Endothelial cell of umbilical vein (primary cell): ENCODE measurements around the gene CEP170. TPM values are rescaled to one million over a fixed set of nuclear protein-coding genes. Genes with fewer than 3 reads are reported as not detected.
"Not testable (repeated sequence)": the region's sequence is repeated elsewhere in the genome, so short reads cannot be mapped to it uniquely, and the experiment has no call there.

Experiments used
- BruUV-seq: library from RNA; stranded (reverse); fragments of 400-500 nt; replicated peaks from 2 replicates; lab custom pipeline; 2021; lab: Mats Ljungman, UMichigan
- CTCF ChIA-PET: fragments of 300-600, 350-600 bp; sonication (Branson Sonifier 250); formaldehyde crosslinking; loops from one replicate; lab custom pipeline; 2021; ENCODE audit warnings: antibody characterized with exemption, inconsistent platforms; lab: Charles Lee
- POLR2A ChIA-PET: fragments of 300-600, 350-600 bp; sonication (Branson Sonifier 250); formaldehyde crosslinking; loops from one replicate; lab custom pipeline; 2021; ENCODE audit warnings: antibody characterized with exemption, inconsistent platforms; lab: Charles Lee
- DNase-seq: peaks from one replicate; pipeline ENCODE4 v3.0.0-alpha.2; 2011; ENCODE audit warnings: low read depth, low spot score
- FAIRE-seq: peaks from 2 replicates; lab custom pipeline; 2011; peaks lifted over from hg19 to GRCh38; lab: Jason Lieb, UNC
- H2AFZ ChIP-seq: 2 replicates; pipeline ENCODE4 v1.6.0; 2012; ENCODE audit warnings: low read depth, low read length, control low read depth, inconsistent platforms
- H3K27ac ChIP-seq: 2 replicates; pipeline ENCODE4 v1.5.1; 2011; ENCODE audit warnings: low read depth, mild to moderate bottlenecking, control low read depth, low read length, moderate library complexity; ENCODE audit not compliant: insufficient read depth
- H3K27me3 ChIP-seq, 2 experiments: 2 replicates each; pipeline versions ENCODE4 v1.6.0 to v1.6.1; 2011; ENCODE audit warnings: low read length in 2 of 2, mixed read lengths in 1 of 2; ENCODE audit not compliant: control insufficient read depth in 2 of 2, insufficient read depth in 2 of 2
- H3K36me3 ChIP-seq, 2 experiments: 2 replicates in 1 of 2; 3 replicates in 1 of 2; pipeline ENCODE4 v1.5.1; 2011; ENCODE audit warnings: low read length in 2 of 2, mild to moderate bottlenecking in 1 of 2, moderate library complexity in 1 of 2; ENCODE audit not compliant: control insufficient read depth in 2 of 2, insufficient read depth in 2 of 2; ENCODE audit errors: extremely low read depth in 1 of 2
- H3K4me1 ChIP-seq: 3 replicates; pipeline ENCODE4 v1.5.1; 2011; ENCODE audit warnings: mild to moderate bottlenecking, low read length; ENCODE audit not compliant: control insufficient read depth, insufficient read depth; ENCODE audit errors: extremely low read depth
- H3K4me2 ChIP-seq: 2 replicates; pipeline ENCODE4 v1.6.1; 2011; ENCODE audit warnings: low read length, control low read depth, mixed read lengths; ENCODE audit not compliant: insufficient read depth
- H3K4me3 ChIP-seq, 3 experiments: fragments of 200-600 bp in 1 of 3; sonication (generic), shearing (Covaris generic) in 1 of 3; replicated peaks in 1 of 3; 2 replicates each; pipeline ENCODE4 v1.5.1; 2011 to 2016; ENCODE audit warnings: control low read depth in 3 of 3, low read length in 3 of 3, mild to moderate bottlenecking in 2 of 3, inconsistent platforms in 1 of 3, low read depth in 1 of 3, moderate library complexity in 1 of 3; ENCODE audit not compliant: insufficient read depth in 1 of 3
- H3K79me2 ChIP-seq: 2 replicates; pipeline ENCODE4 v1.6.0; 2012; ENCODE audit warnings: low read length, inconsistent platforms; ENCODE audit not compliant: control insufficient read depth, insufficient read depth
- H3K9ac ChIP-seq: replicated peaks from 2 replicates; pipeline ENCODE3; 2011; ENCODE audit warnings: low read length, control low read depth; ENCODE audit not compliant: insufficient read depth; ENCODE audit errors: extremely low read depth
- H3K9me1 ChIP-seq: replicated peaks from 3 replicates; pipeline ENCODE4 v1.6.0; 2011; ENCODE audit warnings: mild to moderate bottlenecking, low read length; ENCODE audit not compliant: control insufficient read depth, insufficient read depth; ENCODE audit errors: extremely low read depth
- H3K9me3 ChIP-seq: replicated peaks from 2 replicates; pipeline ENCODE4 v1.5.1; 2012; ENCODE audit warnings: low read length, inconsistent platforms; ENCODE audit not compliant: control insufficient read depth, insufficient read depth
- H4K20me1 ChIP-seq: replicated peaks from 2 replicates; pipeline ENCODE3; 2011; ENCODE audit warnings: mild to moderate bottlenecking, low read length; ENCODE audit not compliant: control insufficient read depth, insufficient read depth; ENCODE audit errors: extremely low read depth
- dilution Hi-C: fragments of 300-500 bp; cut with MboI; formaldehyde crosslinking; loops from one replicate; pipeline ENCODE4 v1.15.0; 2019; ENCODE audit warnings: low sequenced_read_pairs; ENCODE audit not compliant: extremely low pct_ligation_motif_present
- intact Hi-C: fragments of 100-400 bp; cut with micrococcal nuclease; formaldehyde crosslinking; loops from one replicate; pipeline ENCODE4 v1.10.0; 2022
- polyA plus RNA-seq, 4 experiments: library from polyadenylated mRNA; depleted of rRNA in 3 of 4; stranded (reverse) in 3 of 4; unstranded in 1 of 4; fragments of >200 nt; gene quantifications; 2 replicates each; pipeline versions ENCODE4 v1.2.1 to v1.2.3, GENCODE V29; 2011 to 2012; ENCODE audit warnings: missing spikeins in 1 of 4
- total RNA-seq: library from RNA; stranded (reverse); gene quantifications from 2 replicates; pipeline ENCODE4 v1.2.3, GENCODE V29; 2021

CEP170 gene
- total and polyA plus RNA-seq, 2 donors (not counting 3 experiments of a cell fraction or from before 2014, with no cell fraction given): 49.6 to 225 TPM

- H3K4me1 ChIP-seq, H3K9me1 ChIP-seq, H3K4me3 ChIP-seq, H4K20me1 ChIP-seq, POLR2A ChIA-PET, CTCF ChIA-PET, H3K9ac ChIP-seq, H3K4me2 ChIP-seq, H3K27ac ChIP-seq, H2AFZ ChIP-seq, DNase-seq, H3K27me3 ChIP-seq, FAIRE-seq, intact Hi-C loops, BruUV-seq, H3K9me3 ChIP-seq, H3K79me2 ChIP-seq, dilution Hi-C loops, H3K36me3 ChIP-seq: not testable (repeated sequence)
These were observed 132.1 kb downstream of the CEP170 start for GRCh38 chr1:243122876-243123409.

GRCh38 chr1:243121939-243122338 lies 133.1 kb downstream of the CEP170 start:
- CTCF ChIA-PET, POLR2A ChIA-PET, FAIRE-seq, H3K36me3 ChIP-seq, H3K79me2 ChIP-seq, H3K4me3 ChIP-seq, H3K9me3 ChIP-seq, H3K27me3 ChIP-seq, BruUV-seq, dilution Hi-C loops, intact Hi-C loops, H3K9me1 ChIP-seq, H2AFZ ChIP-seq, DNase-seq, H3K4me2 ChIP-seq, H3K4me1 ChIP-seq, H4K20me1 ChIP-seq, H3K9ac ChIP-seq, H3K27ac ChIP-seq: not testable (repeated sequence)

- H3K4me2 ChIP-seq, H2AFZ ChIP-seq, H3K4me1 ChIP-seq, H3K36me3 ChIP-seq, H3K79me2 ChIP-seq, POLR2A ChIA-PET, H3K9ac ChIP-seq, dilution Hi-C loops, H3K27ac ChIP-seq, H3K4me3 ChIP-seq, H4K20me1 ChIP-seq, BruUV-seq, FAIRE-seq, CTCF ChIA-PET, H3K9me1 ChIP-seq, H3K27me3 ChIP-seq, H3K9me3 ChIP-seq, intact Hi-C loops, DNase-seq: not testable (repeated sequence)
These were observed 136.3 kb downstream of the CEP170 start for GRCh38 chr1:243118601-243119322.

- DNase-seq, H3K9me3 ChIP-seq, H3K9me1 ChIP-seq, intact Hi-C loops, H3K9ac ChIP-seq, H3K4me3 ChIP-seq, H3K36me3 ChIP-seq, H3K27ac ChIP-seq, CTCF ChIA-PET, FAIRE-seq, H2AFZ ChIP-seq, POLR2A ChIA-PET, H3K27me3 ChIP-seq, BruUV-seq, H3K4me1 ChIP-seq, H3K79me2 ChIP-seq, dilution Hi-C loops, H4K20me1 ChIP-seq, H3K4me2 ChIP-seq: not testable (repeated sequence)
These were observed 138.9 kb downstream of the CEP170 start for GRCh38 chr1:243116187-243116586.
